AG04450 (cell line): ENCODE results near the gene OAF. TPM values are rescaled to one million over a fixed set of nuclear protein-coding genes. Genes with fewer than 3 reads are reported as not detected.

ENCODE experiments used
- CTCF ChIA-PET: fragments of 300-600, 350-600 bp; formaldehyde crosslinking; extraction: SDS; loops from one replicate; lab custom pipeline; 2022; ENCODE audit warnings: antibody characterized with exemption, inconsistent platforms; lab: Charles Lee
- POLR2A ChIA-PET: fragments of 350-600 bp; formaldehyde crosslinking; extraction: SDS; loops from one replicate; lab custom pipeline; 2021; ENCODE audit warnings: antibody characterized with exemption, inconsistent platforms; lab: Yijun Ruan, JAX
- DNase-seq: peaks from one replicate; pipeline ENCODE4 v3.0.0-alpha.2; 2011; ENCODE audit warnings: low read depth, low spot score
- H3K27ac ChIP-seq: one replicate; pipeline ENCODE4 v1.5.1; 2012; ENCODE audit warnings: low read depth, low read length, control low read depth
- H3K27me3 ChIP-seq: one replicate; pipeline ENCODE4 v1.6.0; 2012; ENCODE audit warnings: low read length; ENCODE audit not compliant: control insufficient read depth, insufficient read depth
- H3K4me3 ChIP-seq: 2 replicates; pipeline ENCODE4 v1.5.1; 2011; ENCODE audit warnings: mild to moderate bottlenecking, low read depth, low read length, control low read depth
- H3K9me3 ChIP-seq: 2 replicates; pipeline ENCODE4 v1.5.1; 2012; ENCODE audit warnings: low read length; ENCODE audit not compliant: control insufficient read depth, insufficient read depth
- CTCF ChIP-seq: IDR thresholded peaks from 2 replicates; pipeline ENCODE4 v1.5.1; 2011; ENCODE audit warnings: low read depth, low read length, control low read depth, inconsistent platforms
- polyA plus RNA-seq: library from polyadenylated mRNA; depleted of rRNA; stranded (reverse); fragments of >200 nt; gene quantifications from 2 replicates; pipeline ENCODE4 v1.2.3, GENCODE V29; 2011

OAF gene
- polyA plus RNA-seq, 1 experiment: 26.6 TPM

GRCh38 chr11:120192831-120193625 is 17.8 kb upstream of the OAF start:
- no peak overlapping the region for H3K27ac ChIP-seq
- H3K27me3 ChIP-seq: peaks cover 35% of the 10 kb centered on the region
- no peak for DNase-seq
- H3K4me3 ChIP-seq: no peak overlapping the region
- CTCF ChIA-PET: interaction anchor here (1.0 to 2.4 kb wide), 2 partner anchors 25 to 37 kb away, joined by 5 to 7 read pairs; no protein-coding TSS in a partner anchor
- no peaks in the 10 kb centered on the region; the same call in 1 of the 2 replicates for H3K9me3 ChIP-seq
- POLR2A ChIA-PET: no interaction called here
- no peak for TF ChIP-seq CTCF

DNA sequence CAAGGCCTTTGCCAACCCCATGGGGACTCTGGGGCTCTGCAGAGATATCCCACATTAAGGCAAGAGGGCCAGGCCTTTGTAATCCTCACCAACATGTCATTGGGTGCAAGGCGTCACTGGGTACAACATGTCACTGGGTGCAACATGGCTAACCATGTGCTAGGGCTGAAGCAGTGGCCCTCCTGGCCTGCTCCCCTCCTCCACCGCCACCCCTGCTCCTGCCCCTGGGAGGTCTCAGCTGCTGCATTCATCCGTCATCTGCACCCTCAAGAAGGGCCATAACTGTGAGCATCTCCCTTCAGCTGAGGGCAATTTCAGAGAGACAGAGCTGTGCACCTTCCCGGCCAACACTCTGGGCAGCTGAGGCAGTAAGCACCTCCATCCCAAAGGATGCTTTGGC is 16.7 kb upstream of the OAF start:
- Histone ChIP-seq H3K4me3 (no peak overlapping the region), H3K27ac (no peak overlapping the region), H3K9me3 (no peaks in the 10 kb centered on the region; the same call in 1 of the 2 replicates), H3K27me3 (peaks cover 34% of the 10 kb centered on the region)
- POLR2A ChIA-PET: no interaction called here
- no peak for DNase-seq
- CTCF ChIA-PET: interaction anchor here (2.4 kb wide), 1 partner anchor 36 kb away, joined by 7 read pairs; no protein-coding TSS in a partner anchor
- no peak for TF ChIP-seq CTCF

DNA sequence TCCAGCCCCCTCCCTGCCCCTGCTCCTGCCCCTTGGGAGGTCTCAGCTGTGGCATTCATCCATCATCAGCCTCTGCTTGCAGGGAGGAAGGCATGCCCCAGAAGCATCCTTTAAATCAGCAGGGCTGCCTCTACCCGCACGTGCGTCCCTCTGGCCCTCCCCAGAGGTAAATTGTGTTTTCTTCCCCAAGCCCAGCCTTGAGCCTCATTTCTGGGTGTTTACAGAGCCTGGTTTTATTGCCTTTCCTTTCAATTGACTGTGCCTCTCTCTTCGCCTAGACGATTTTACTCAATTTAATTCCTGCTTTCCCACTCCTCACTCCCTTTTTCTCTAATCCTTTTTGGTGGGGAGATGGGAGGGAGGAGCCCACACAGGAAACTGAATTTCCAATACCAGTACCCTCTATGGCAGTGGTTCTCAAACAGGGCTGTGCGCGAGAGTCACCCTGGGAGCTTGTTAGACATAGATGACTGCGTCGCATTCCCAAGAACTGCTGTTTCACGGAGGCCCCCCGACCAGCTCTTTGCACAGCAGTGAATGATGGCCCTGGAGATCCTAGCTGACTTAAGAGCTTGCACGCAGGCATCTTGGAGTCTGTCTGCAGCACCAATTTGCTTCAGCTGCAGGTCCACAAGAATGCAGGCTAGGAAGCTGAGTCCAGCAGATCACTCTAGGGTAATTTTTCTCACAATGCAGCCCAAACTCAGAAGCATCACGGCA is 15.1 kb upstream of the OAF start:
- Histone ChIP-seq H3K27ac (no peak overlapping the region), H3K9me3 (no peaks in the 10 kb centered on the region; the same call in 1 of the 2 replicates), H3K4me3 (no peak overlapping the region), H3K27me3 (peaks cover 37% of the 10 kb centered on the region)
- ChIA-PET POLR2A (no interaction called here), CTCF (interaction anchor here (1.3 to 1.7 kb wide), 2 partner anchors 27 to 107 kb away, joined by 3 to 4 read pairs; no protein-coding TSS in a partner anchor)
- no peak for DNase-seq
- TF ChIP-seq CTCF: no peak

GRCh38 chr11:120196826-120197225 is 14.0 kb upstream of the OAF start:
- no peak for TF ChIP-seq CTCF
- peaks cover 35% of the 10 kb centered on the region for H3K27me3 ChIP-seq
- POLR2A ChIA-PET: no interaction called here
- H3K9me3 ChIP-seq: no peaks in the 10 kb centered on the region; the same call in 1 of the 2 replicates
- no peak overlapping the region for H3K4me3 ChIP-seq
- DNase-seq: no peak
- H3K27ac ChIP-seq: no peak overlapping the region
- CTCF ChIA-PET: interaction anchor here (0.5 to 1.7 kb wide), 5 partner anchors 25 to 370 kb away, joined by 3 to 4 read pairs (median 4); no protein-coding TSS in a partner anchor
